HG02943 (cell line): Measurements from ENCODE around the gene CACTIN.

Experiments used
- ATAC-seq: cut with Tn5 transposase; IDR thresholded peaks from one replicate; pipeline ENCODE4 v1.9.1; 2021; ENCODE audit warnings: mild to moderate bottlenecking, low read depth, moderate library complexity; ENCODE audit not compliant: unreplicated experiment

The CACTIN gene

DNA sequence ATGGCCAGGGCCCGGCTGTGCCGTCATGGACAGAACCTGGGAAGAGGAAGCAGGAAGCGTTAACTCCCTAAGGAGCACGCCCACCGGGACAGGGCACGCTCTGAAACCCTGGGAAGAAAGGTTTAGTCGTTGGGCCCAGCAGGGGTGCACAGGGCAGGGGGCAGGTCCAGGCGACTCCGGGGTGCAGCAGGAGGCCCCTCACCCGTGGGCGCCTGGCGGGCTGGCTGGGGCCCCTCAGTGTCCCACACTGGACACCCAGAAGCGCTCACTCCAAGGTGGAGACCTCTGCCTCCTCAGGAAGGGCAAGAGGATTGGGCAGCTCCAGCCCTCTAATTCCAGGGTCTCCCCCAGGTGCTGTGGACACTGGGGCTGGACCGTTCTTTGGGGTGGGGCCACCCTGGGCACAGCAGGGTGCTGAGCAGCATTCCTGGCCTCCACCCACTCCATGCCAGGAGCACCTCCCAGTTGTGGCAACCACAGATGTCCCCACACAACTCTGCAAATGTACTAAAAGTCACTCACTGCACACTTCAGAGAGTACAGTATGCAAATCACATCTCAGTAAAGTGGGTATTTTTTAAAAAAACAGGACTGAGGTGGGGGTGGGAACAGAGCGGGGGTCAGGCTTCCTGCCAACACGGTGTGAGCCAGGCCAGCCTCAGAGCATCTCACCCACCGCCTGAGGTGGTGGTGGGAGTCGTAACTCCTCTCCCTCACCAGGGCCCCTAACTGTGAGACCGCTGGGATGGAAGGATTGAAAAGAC is 38.5 kb upstream of the CACTIN start:
- no peak for ATAC-seq

DNA sequence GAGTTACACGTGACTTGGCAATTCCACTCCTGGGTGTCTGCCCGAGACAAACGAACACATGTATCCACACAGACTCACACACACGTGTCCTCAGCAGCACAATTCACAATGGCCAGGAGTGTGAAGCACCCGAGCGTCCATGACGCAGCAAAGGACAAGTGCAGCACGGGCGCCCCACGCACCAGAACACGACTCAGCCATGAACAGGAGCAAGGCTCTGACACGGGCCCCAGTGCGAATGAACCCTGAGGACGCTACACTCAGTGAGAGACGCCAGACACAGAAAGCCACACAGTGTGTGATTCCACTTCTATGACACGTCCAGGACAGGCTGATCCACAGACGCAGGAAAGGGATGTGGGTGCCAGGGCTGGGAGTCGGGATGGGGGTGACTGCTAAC is 37.2 kb upstream of the CACTIN start:
- ATAC-seq: no peak

DNA sequence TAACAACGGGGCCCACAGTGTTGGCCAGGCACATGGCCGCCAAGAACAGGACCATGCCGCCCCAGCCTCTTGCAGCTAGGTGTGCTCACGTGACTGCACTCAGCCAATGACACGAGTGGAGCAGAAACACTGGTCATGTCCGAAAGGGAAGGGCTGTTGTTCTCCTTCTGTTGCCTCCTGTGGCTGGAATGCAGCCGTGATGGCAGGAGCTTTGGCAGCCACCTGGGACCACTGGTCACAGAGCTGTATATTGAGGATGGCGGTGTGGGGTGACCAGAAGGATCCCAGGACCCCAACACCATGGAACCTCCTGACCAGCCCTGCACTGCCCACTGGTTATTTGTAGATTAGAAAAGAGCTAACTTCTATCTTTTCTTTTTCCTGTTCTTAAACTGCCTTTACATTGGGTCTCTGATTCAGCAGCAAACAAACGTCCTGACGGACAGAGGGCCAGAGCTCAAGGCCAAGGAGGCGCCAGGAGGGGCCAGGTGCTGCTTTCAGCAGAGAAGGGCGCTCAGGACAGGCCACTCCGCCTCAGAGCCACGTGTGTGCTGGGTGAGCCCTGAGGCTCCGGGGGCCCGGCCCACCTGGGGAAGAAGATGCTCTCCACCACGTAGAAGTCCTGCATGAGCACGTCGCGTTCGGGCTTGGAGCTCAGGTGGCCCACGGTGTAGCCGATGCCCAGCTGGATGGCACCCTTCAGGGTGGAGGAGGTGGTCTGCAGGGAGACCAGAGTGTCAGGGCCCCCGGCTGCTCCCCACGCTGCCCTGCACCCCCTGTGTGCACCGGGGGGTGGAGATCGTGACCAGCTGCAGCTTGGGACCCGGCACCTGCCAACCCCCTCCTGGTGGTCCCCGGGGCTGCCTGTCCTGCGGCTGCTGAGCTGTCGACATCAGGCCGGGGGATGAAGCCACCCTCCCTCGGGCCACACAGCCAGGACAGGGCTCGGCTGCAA is 35.0 kb upstream of the CACTIN start:
- ATAC-seq: no peak

DNA sequence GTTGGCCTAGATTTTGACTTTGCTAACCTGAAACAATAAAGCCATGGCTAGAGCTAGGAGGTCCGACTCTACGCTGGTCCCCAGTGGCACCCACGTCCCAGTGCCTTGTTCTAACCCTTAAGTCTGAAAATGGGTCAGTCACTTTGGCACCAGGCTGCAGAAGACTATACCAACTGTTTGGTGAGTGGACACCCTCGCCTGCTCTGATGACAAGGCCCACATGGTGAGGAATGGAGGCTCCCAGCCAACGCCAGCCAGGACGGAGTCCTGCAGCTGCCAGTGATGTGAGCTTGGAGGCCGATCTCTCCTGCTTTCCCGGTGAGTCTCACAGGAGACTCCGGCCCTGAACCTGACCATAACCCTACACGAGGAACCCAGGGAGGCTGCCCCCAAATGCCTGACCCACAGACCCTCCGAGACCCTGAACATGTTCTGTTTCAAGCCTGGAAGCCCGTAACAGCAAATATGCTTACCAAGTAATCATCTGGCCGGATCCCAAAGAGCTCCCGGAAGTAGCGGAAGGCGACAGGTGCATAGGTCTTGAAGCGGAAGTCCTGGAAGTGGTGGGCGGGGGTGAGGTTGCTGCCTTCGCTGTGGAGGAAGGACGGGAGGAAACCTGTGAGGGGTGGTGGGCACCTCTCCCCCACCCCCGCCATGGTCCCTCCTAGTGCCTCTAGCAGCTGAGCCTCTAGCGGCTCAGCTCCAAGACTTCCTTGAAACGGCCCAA is 34.1 kb upstream of the CACTIN start:
- ATAC-seq: no peak

DNA sequence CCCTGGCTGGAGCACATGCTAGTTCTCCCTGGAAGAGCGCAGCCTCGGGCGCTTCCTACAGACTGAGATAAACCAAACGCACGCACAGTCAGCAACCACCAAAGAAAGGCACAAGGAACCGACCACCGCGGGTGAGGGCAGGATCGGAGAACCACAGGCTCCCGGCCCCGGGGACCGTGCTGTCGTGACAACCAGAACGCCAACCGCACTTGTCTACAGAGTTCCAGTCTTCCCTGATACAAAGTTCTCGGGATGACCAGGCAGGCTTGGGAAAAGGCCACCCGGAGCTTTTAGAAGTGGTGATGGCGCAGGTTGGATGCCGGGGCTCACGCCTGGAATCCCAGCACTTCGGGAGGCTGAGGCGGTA is 33.1 kb upstream of the CACTIN start:
- ATAC-seq: no peak

DNA sequence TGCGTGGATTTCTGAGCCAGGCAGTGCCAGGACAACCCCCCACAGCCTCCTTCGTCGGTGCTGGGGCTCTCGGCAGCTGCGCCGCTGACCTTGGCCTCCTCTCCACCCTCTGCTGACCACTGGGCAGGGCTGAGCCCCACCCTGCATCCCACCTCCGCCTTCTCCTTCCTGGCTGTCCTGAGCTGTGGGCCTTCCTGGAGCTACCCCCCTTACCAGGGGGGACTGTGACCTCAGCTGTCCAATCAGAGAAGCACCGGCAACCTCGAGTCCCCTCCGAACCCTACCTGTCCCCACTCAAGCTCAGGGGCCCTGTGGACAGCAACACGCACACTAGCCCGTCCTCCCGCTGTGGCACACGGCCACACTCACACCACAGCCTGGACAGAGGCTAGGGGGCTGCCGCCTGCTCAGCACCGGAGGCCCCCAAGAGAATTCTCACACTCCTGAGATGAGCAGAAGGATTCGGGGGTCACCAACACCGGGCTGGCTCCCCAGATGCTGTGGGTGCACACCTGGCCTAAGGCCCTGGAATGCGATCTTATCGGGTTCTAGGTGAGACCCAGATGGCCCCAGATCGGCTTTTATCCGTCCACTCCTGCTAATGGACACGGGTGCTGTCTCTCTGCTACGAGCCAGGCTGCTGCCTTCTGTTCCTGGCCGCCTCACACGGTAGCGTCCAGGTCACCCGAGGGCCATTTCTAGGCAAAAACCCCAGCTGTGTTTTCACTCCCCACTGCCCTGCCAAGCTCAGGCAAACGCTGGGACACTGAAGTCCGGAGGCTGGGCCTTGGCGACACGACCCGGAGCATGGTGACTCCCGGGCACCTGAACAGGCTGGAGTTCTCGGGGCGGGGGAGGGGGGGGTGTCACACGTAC is 32.5 kb upstream of the CACTIN start:
- ATAC-seq: no peak

DNA sequence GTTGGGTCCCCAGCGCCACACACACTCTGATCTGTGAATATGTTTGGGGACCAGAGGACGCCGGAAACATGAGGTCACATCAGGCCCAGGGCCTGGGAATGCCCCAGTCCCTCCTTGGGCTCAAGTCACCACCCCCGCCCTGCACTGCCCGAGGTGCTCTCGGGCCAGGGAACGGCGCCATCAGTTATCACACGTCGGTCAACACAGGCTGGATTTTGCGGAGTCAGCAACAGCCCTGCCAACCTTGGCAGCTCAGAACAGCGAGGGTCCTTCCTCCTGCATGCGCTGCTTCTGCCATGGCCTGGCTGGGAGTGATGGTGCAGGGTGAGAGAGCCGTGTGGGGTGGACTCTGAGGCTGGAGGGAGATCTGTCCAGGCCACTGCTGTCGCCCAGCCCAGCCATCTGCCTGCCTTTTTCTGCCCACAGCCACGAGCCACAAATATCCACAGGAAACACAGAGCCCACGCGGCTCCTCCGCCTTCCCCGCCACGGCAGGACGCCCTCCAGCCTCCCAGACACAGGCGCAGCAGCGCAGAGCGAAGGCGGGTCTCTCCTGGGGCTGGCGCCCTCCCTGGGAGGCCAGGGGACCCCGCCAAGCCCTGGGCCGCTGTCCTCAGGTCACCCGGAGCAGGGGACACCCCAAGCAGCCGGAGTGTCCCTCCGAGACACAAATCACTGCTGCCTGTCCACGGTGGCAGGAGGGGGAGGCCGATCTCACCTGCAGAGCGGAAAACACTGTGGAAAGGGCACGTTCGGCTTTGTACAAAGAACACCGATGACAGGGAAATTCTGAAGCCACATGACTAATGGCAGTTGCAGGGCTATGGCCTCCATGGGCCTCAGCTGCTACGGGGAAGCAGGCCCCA is 31.6 kb upstream of the CACTIN start:
- no peak for ATAC-seq

DNA sequence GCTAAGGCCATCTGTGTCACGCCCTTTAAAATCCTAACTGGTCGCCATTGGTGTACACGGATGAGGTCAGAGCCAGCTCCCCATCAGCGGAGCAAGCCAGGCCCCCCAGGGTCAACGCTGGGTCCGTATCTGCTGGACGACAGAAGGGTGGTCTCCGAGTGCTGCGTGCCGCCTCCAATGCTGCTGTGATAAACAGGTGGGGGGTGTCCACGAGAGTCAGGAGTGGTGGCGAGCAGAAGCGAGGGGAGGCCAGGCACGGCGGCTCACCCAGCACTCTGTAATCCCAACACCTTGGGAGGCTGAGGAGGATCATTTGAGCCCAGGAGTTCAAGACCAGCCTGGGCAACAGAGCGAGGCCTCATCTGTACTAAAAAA is 30.8 kb upstream of the CACTIN start:
- no peak for ATAC-seq

DNA sequence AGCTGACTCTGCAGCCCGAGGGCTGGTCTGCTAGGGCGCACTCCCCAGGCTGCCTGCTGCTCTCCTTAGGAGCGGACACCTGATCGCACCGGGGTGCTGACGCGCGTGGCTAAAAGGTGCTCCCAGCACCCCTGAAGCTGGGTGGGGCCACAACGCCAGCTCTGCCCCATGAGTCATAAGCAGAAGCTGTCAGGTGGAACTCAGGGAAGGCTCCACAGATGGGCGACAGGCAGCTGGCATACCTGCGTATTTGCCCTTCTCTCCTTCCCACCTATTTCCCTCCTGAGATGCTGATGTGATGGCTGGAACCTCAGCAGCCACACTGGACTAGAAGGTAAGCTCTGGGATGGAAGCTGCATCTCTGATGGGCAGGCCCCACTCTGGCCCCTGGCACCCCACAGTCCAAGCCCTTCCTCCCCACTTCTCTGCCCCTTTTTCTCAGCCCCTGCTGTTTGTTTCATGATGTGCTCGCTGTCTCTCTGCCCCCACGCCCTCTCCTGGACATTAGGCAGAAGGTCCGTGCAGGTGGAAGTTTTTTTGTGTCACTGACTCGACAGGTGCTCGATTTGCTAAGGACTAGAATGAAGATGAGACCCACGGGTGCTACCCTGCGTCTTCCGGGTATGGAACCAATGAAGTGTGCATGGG is 30.3 kb upstream of the CACTIN start:
- ATAC-seq: no peak

DNA sequence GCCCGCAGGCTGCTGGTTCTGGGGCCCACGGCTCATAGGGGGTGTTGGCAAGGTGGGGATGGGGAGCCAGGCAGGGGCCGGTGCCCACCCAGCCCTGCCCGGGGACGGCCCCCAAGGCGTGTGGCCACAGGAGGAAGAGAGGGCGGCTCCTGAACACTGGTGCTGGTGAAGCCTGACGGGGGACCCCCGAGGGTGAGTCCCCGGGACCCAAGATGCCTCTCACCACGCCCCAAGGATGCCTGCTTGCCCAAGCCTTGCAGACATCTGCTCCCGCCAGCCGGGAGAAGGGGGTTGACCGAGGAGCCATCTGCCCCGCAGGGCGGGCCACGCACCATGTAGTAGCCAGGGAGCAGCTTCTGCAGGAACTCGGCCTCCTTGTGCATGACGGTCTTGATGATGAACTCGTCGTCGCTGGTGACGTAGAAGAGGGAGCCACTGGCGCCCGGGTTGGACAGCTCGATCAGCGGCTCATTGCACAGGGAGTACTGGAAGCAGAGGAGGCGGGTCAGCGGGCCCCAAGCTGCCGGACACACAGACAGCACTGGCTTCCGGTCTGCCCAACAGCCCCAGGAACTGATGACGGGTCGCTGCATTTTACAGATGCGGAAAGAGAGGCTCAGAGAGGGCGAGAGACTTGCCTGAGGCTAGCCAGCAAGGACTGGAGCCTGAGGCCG is 29.6 kb upstream of the CACTIN start:
- no peak for ATAC-seq

DNA sequence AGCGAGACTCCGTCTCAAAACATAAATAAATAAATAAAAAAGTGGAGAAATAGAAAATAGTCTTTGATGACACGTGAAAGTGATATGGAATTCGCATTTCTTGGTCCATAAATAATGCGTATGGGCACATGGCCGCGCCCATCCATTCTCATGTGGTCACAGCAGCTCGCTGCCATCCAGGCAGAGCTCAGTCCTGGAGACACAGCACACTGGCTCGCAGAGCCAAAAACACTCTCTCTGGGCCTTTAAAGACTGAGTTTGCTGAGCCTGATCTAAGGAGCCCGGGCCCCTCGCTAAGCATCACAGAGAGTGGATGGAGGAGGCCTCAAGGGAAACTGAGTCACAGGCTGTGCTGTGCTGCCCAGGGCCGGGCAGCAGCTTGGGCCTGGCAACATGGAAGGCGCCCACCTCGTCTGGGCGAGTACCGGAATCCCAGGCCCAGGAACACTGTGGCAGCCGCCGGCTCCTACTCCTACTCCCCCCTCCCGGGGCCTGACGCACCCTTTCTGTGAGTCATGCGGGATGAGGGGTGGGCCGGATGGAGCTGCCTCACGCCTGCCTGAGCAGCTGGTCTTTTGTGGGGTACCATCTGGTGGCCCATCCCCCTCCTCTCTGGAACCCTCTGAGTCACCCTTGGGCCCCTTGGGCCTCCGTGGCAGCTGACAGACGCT is 28.9 kb upstream of the CACTIN start:
- ATAC-seq: no peak

DNA sequence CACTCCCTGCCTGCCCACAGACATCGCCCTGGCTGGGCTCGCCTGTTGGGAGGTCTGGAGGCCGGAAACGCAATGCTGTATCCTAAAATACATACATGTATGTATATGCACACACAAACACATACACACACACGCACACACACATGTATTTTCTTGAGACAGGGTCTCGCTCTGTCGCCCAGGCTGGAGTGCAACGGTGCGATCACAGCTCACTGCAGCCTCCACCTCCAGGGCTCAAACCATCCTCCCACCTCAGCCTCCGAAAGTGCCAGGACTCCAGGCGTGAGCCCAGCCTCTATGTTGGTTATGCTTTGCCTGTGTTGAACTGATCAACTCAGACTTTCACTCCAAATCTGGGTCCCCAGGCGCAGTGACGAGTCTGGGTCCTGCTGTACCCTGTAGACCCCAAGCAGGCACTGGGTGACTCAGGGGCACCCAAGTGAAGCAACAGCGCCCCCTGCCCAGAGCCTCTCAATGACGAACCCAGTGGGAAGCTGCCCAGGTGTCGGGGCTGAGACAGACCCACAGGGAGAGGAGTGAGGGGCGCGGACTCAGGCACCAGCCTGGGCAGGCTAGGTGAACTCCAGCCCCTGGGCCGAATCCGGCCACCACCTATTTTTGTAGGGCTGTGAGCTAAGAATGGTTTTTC is 27.4 kb upstream of the CACTIN start:
- no peak for ATAC-seq

DNA sequence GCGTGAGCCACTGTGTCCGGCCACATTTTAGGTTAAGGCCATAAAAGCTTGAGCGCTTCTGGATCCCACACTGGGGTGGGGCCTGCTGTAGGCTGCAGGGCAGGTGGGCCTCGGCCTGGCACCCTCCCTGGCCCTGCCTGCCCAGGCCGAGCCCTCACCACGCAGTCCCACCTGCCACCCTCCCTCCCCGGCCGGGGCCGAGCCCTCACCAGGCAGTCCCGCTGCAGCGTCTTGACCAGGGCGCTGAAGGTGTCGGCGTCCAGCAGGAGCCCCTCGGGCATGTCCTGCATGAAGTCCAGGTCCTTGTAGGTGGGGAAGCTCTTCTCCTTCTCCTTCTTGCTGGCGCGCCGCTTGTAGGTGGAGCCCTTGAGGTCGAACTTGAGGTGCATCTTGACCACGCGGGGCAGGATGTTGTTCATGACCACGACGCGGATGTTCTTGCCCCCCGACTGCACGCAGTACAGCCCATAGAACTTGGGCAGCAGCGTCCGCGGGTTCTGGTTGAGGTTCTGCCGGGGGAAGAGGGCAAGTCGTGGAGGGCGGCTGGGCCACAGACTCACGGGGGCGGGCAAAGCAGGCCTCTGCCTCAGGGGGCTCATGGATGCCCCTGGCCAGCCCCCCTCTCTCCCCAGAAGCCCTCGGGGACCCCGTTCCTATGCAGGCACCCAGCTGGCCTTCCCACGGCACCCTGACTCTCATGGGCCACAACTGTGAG is 26.6 kb upstream of the CACTIN start:
- no peak for ATAC-seq

DNA sequence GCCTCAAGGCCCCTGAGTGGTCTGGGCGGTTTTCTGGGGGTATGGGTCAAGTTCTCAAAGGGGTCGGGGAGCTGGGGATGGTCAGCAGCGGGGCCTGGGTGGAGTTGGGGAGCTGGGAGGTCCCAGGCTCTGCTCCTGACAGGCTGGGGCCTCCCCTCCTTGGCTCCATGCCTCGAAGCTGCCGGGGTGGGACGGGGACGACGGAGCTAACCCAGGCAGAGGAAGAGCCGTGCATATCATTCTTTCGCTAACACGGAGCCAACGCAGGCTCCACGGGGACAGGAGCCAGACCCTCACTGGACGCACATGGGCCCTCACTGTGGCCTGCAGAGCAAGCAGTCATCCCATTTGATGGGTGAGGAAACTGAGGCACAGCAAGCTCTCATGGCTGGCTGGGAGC is 25.8 kb upstream of the CACTIN start:
- no peak for ATAC-seq

DNA sequence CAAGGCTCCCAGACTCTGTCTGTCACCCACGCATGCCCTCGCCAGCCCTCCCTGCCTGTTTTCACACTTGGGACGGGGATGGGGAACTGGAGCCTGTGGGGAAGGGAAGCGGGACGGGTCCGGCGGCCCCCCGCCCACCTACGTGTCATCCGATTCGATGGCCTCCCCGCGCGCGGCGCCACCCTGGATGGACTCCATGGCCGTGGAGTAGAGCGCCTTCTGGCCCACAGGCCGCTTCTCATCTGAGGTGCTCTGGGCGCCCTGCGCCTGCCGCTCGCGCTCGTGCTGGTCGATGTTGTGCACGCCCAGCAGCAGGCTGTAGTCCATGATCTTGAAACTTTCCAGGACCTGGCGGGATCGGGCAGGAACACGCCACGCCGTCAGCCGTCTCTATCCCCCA is 25.1 kb upstream of the CACTIN start:
- no peak for ATAC-seq

DNA sequence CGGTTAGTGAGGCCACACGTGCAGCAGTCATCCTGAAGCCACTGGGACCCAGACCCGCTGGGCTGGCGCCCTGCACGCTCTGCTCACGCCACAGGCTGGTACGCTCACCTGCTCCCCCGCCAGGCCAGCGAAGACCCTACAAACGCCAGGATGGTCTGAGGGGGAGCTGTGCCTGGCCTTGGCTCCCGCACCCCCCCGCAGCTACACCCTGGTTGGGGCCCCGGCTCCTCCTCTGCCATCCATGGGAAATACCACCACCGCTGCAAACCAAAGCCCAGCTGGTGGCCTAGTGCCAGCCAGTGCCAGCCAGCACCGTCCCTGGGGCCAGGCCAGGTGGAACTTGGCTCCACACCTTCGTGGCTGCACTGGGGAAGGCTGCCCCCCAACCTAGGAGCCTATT is 23.3 kb upstream of the CACTIN start:
- no peak for ATAC-seq
